Endodermal cell (in vitro differentiated cells): ENCODE results near the gene VWCE. TPM values are rescaled to one million over a fixed set of nuclear protein-coding genes. Genes with fewer than 3 reads are reported as not detected.

Source experiments
- DNase-seq: peaks from one replicate; pipeline ENCODE4 v3.0.0-alpha.2; 2017
- H3K27ac ChIP-seq: 2 replicates; pipeline ENCODE4 v1.5.1; 2013; ENCODE audit warnings: mild to moderate bottlenecking, low read depth, low read length, moderate library complexity
- H3K27me3 ChIP-seq: 2 replicates; pipeline ENCODE4 v1.6.1; 2013; ENCODE audit warnings: mild to moderate bottlenecking, low read length, moderate library complexity; ENCODE audit not compliant: insufficient read depth, control insufficient read depth, poor library complexity, severe bottlenecking
- H3K36me3 ChIP-seq: 2 replicates; pipeline ENCODE4 v1.7.0; 2013; ENCODE audit warnings: mild to moderate bottlenecking, low read length, moderate library complexity; ENCODE audit not compliant: control insufficient read depth, insufficient read depth
- H3K4me1 ChIP-seq: one replicate; pipeline ENCODE4 v1.7.0; 2013; ENCODE audit warnings: low read length; ENCODE audit not compliant: control insufficient read depth, insufficient read depth
- H3K4me3 ChIP-seq: 2 replicates; pipeline ENCODE4 v1.5.1; 2013; ENCODE audit warnings: mild to moderate bottlenecking, low read length, moderate library complexity
- H3K9ac ChIP-seq: 2 replicates; pipeline ENCODE4 v1.6.1; 2013; ENCODE audit warnings: mild to moderate bottlenecking, low read length, moderate library complexity; ENCODE audit not compliant: poor library complexity, severe bottlenecking; ENCODE audit errors: extremely low read depth
- H3K9me3 ChIP-seq: 2 replicates; pipeline ENCODE4 v1.6.1; 2013; ENCODE audit warnings: mild to moderate bottlenecking, low read length, moderate library complexity; ENCODE audit not compliant: control insufficient read depth
- H3K27ac Mint-ChIP-seq: 2 replicates; pipeline ENCODE4 v1.8.0; 2020; ENCODE audit warnings: mixed read lengths
- H3K27me3 Mint-ChIP-seq: 2 replicates; pipeline ENCODE4 v1.8.0; 2021; ENCODE audit warnings: mild to moderate bottlenecking, mixed read lengths; ENCODE audit not compliant: insufficient read depth
- H3K36me3 Mint-ChIP-seq: 2 replicates; pipeline ENCODE4 v1.8.0; 2020; ENCODE audit warnings: low read depth, mixed read lengths
- H3K4me1 Mint-ChIP-seq: 2 replicates; pipeline ENCODE4 v1.8.0; 2020; ENCODE audit warnings: mixed read lengths
- H3K4me3 Mint-ChIP-seq: 2 replicates; pipeline ENCODE4 v1.8.0; 2020; ENCODE audit warnings: mild to moderate bottlenecking, moderate library complexity, mixed read lengths
- H3K9me3 Mint-ChIP-seq: 2 replicates; pipeline ENCODE4 v1.8.0; 2020; ENCODE audit warnings: mild to moderate bottlenecking, mixed read lengths
- CTCF ChIP-seq: fragments of 200-600 bp; sonication (generic); conservative IDR thresholded peaks from 2 replicates; pipeline ENCODE4 v1.5.0; 2021; ENCODE audit warnings: antibody characterized with exemption, mild to moderate bottlenecking
- WGBS, 2 experiments: methylation state at CpG; one replicate each; pipeline versions ENCODE4 v1.1.5 to v1.1.7; 2013; ENCODE audit warnings: missing lambda C conversion rate in 2 of 2, mixed read lengths in 1 of 2; ENCODE audit not compliant: insufficient coverage in 1 of 2, insufficient read length in 1 of 2; 5-methylcytosine and 5-hydroxymethylcytosine counted together
- total RNA-seq, 2 donors: library from RNA; stranded (reverse); fragmentation: NEBNext Ultra II Directional in 1 of 2; extraction: Animal tissue kit (Norgen Biotek cat#: 25700) in 1 of 2; gene quantifications; 2 replicates in 1 of 2; 3 replicates in 1 of 2; pipeline ENCODE4 v1.2.1, GENCODE V29; 2021

The VWCE gene
- total RNA-seq, 2 donors from 2014 or later: 7.2 to 13.3 TPM

- Mint-ChIP-seq H3K9me3 (no peaks in the 10 kb centered on the region), H3K27ac (no peak overlapping the region), H3K27me3 (no peaks in the 10 kb centered on the region), H3K36me3 (peaks cover 38% of the 10 kb centered on the region), H3K4me1 (no peaks in the 10 kb centered on the region), H3K4me3 (no peak overlapping the region)
- TF ChIP-seq CTCF: no peak
- Histone ChIP-seq H3K4me3 (no peak overlapping the region), H3K4me1 (no peaks in the 10 kb centered on the region), H3K27me3 (no peaks in the 10 kb centered on the region), H3K36me3 (peaks cover 97% of the 10 kb centered on the region), H3K27ac (no peak overlapping the region), H3K9ac (no peak overlapping the region), H3K9me3 (no peaks in the 10 kb centered on the region)
- no peak for DNase-seq
- 96 to 98% methylated on average over 6 to 8 of the region's 8 CpGs for WGBS, 2 experiments
These were observed 15.6 kb upstream of the VWCE start for GRCh38 chr11:61310749-61311148.

- Mint-ChIP-seq H3K27me3 (no peaks in the 10 kb centered on the region), H3K4me1 (no peaks in the 10 kb centered on the region), H3K9me3 (no peaks in the 10 kb centered on the region), H3K27ac (no peak overlapping the region), H3K4me3 (no peak overlapping the region), H3K36me3 (peaks cover 38% of the 10 kb centered on the region)
- Histone ChIP-seq H3K9me3 (no peaks in the 10 kb centered on the region), H3K4me3 (no peak overlapping the region), H3K36me3 (peaks cover 98% of the 10 kb centered on the region), H3K27me3 (no peaks in the 10 kb centered on the region), H3K27ac (no peak overlapping the region), H3K9ac (no peak overlapping the region), H3K4me1 (no peaks in the 10 kb centered on the region)
- 92 to 95% methylated on average over 6 to 7 of the region's 7 CpGs for WGBS, 2 experiments
- TF ChIP-seq CTCF: no peak
- no peak for DNase-seq
These were observed 14.6 kb upstream of the VWCE start for GRCh38 chr11:61309739-61310138.

GRCh38 chr11:61309141-61309540 lies 14.0 kb upstream of the VWCE start:
- H3K4me1 Mint-ChIP-seq: no peaks in the 10 kb centered on the region
- peaks cover 36% of the 10 kb centered on the region for H3K36me3 Mint-ChIP-seq
- no peak for DNase-seq
- H3K27me3 ChIP-seq: no peaks in the 10 kb centered on the region
- no peak overlapping the region for H3K27ac Mint-ChIP-seq
- 89 to 93% methylated on average over 3 to 4 of the region's 4 CpGs for WGBS, 2 experiments
- H3K9ac ChIP-seq: no peak overlapping the region
- H3K27me3 Mint-ChIP-seq: no peaks in the 10 kb centered on the region
- H3K4me3 ChIP-seq: no peak overlapping the region
- no peak overlapping the region for H3K27ac ChIP-seq
- no peaks in the 10 kb centered on the region for H3K9me3 Mint-ChIP-seq
- H3K4me3 Mint-ChIP-seq: no peak overlapping the region
- H3K4me1 ChIP-seq: no peaks in the 10 kb centered on the region
- peaks cover 94% of the 10 kb centered on the region for H3K36me3 ChIP-seq
- no peak for TF ChIP-seq CTCF
- no peaks in the 10 kb centered on the region for H3K9me3 ChIP-seq
